Activated CD8-positive, alpha-beta memory T cell treated with anti-CD3 and anti-CD28 coated beads for 1 hour (primary cell): ENCODE data around the gene PLA2G4F.

Experiments
- DNase-seq, 2 donors: peaks; one replicate each; pipeline ENCODE4 v3.0.0-alpha.2; 2020; ENCODE audit warnings: low read depth in 1 of 2; ENCODE audit errors: extremely low read depth in 1 of 2

PLA2G4F gene

DNA sequence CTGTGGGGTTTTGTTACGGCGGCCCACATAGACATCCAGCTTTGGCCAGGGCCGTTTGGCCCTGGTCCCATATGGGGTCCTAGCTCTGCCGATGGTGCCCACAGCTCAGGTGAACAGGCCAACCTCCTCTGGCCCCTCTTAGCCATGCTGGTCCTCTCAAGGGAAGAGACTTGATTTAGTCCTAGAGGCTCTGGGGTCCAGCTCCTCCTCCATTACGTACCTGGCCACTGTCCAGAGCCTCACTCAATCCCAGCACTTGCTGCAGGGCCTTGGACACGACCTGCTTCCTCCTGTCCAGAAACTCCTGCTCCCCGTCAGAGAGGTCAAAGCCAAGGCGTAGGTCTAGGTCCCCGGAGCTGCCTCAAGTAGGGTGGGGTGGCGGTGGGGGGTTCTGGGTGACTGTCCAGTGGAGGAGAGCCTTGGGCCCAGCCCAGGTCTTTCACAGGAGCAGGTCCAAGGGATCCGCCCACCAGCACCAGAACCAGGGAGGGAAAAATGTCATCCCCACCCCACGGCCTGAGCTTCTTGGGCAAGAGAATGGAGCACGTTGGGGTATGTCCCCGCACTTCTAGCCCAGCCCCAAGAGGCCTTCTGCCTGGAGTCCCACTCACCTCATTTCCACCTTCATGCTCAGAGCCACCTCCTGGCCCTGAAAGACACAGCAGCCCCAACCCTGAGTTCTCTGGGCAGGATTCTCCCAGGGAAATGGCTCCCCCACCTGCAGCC is 6.8 kb downstream of the PLA2G4F start:
- DNase-seq = no peak

DNA sequence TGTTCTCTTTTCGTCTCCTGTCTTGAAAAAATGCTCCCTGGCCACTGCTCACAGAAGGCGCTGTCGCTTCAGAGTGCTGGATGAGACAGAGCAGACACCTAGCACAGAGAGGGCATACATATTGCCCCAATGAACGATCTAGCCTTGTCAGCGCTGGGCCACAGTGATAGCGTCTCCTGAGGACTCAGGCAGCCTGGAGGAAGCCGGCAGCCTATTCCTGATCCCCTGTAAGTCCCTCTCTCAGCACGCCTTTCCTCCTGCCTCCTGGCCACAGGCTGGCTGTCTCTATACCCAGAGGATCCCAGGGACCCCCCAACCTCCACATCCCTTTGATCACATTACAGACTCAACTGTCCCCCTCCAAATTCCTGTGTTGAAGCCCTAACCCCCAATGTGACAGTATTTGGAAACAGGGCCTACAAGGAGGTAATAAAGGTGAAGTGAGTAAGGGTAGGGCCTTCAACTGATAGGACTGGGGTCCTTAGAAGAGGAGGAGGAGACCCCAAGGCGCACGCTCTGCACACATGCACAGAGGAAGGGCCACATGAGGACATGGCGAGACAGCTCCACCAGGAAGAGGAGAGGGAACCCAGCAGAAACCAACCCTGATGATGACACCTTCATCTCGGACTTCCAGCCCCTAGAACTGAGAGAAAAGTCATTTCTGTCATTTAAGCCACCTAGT is 7.5 kb downstream of the PLA2G4F start:
- no peak for DNase-seq

DNA sequence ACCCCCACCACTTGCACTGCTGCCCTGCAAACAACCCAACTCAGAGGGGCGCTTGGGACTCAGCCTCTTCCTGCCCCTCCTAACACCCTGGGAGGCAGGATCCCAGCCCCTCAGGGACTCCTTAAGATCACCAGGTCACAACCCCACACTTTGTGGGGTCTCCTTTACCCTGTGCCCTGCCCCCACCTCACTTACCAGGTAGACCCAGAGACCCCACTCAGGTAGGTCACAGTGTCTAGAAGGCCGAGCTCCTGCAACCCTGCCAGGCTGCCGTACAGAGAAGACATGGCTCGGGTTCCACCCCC is 9.1 kb downstream of the PLA2G4F start:
- DNase-seq = no peak

- no peak for DNase-seq
Measured at GRCh38 chr15:42146551-42147430, 9.6 kb downstream of the PLA2G4F start.

GRCh38 chr15:42145546-42146455 is 10.6 kb downstream of the PLA2G4F start:
- DNase-seq = no peak

GRCh38 chr15:42144841-42145375 is 11.5 kb downstream of the PLA2G4F start:
- no peak for DNase-seq

DNA sequence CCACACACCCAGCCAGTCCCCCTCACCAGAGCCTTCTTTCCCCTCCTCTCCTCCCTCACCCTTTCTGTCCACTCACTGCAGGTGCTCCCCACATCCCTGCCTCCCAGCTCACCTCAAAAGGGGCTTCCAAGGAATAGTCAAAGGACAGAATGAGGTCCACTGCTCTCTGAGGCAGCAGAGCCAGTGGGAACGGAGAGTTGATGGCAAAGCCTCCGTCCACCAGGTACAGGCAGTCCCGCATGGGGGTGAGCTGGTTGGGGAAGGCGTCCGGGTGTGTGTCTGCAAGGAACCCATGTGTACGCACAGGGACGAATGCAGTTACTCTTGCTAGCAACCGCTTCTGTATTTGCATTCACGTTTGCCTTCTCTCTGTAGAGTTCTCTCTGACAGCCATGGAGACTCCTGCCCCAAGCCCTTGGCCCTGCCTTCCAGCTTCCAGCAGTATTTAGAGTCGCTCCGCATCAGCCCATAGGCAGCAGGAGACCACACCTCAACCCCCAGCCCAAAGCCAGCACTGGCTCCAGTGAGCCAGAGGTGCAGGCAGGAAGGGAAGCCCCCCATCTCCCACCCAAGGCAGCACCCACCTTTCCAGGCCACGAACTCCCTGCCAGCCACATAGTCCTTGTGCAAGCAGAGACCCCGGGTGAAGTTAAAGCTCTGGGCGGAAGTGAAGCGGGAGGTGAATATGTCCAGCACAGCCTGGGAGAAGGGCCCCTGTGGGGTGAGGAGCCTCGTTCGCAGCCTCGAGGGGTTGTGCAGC is 12.4 kb downstream of the PLA2G4F start:
- DNase-seq = no peak

- no peak for DNase-seq
Measured at GRCh38 chr15:42143356-42143755, 13.1 kb downstream of the PLA2G4F start.

DNA sequence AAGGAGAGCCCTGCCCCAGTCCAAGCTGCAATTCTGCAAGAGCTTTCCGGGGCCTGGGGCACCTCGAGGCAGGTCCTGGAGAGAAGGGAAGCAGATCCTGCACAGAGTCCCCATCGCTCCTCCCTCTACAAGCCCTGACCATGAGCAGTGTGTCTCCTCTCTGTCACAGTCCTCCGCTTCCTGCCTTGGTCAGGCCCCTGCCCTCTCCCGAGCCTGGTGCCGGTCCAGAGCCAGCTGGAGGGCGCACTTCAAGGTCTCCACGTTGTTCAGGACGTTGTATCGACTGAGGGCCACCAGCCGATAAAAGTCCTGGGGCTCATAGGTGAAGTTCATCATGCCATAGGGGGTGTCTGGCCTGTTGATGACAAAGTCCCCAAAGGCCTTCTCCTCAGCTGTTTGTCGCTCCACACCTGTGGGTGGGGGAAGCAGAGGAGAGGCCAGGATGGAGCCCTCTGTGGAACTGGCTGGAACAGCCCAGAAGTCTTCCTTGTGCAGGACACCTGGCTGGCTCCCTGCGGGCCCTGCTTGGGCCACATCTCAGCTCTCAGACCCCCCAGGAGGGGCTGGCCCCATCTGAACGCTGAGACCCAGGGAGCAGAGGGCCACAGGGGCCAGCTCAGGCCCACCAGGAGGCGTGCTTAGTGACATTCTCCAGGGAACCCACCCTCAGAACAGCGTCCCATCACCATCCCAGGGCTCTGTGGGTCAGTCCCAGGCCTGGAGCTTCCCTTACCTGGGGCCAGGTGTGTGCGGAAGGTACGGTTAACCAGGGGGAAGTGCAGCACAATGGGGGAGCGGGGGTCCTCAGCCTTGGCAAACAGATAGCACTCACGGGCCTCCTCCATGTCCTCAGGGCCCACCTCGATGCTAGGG is 14.4 kb downstream of the PLA2G4F start:
- DNase-seq = no peak

DNA sequence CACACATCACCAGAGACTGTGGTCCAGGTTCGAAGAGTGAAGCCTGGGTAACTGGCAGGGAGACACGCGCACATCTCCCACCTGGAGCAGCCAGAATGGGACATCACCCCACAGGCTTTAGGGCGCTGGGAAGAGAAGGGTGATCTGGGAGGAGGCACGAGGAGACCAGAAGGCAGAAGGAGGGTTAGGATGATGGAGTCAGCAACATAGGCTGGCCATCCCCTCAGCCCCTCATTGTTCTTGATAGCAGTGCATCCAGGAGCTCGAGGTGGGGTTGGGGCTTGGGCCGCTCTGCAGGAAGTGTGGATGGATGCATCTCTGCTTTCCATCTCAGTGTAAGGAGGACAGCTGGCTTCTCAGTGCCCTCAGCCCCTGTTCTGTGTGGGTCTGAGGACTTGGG is 15.2 kb downstream of the PLA2G4F start:
- no peak for DNase-seq

DNA sequence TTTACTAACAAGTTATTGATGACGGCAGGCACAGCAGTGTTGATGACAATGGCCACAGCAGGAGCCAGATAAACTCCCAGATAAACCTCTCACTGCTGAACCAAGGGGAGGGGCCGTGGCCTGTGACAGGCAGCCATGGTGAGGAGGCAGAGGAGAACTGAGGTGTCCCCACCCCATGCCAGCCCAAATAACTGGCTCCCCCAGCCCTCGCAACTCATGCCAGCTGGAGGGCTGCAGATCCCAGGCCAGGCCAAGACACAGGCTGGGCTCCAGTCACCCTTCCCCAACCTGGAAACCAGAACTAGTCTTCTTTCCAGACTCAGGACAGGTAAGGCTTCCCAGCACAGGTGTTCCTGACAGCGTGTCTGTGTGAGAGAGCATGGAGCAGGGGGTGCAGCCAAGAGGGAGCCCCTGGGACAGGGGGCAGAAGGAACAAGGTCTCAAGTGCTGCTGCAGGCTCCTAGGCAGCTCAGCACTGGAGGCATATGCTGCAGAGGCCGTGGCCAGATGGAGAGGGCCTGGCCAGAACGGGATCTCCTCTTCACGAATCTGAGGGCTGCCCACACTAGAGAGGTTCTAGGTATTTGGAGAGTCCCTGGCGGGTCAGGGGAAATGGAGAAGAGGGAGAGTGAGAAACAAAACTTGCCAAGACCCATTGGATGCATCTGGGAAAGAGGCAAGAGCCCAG is 15.9 kb downstream of the PLA2G4F start:
- no peak for DNase-seq

DNA sequence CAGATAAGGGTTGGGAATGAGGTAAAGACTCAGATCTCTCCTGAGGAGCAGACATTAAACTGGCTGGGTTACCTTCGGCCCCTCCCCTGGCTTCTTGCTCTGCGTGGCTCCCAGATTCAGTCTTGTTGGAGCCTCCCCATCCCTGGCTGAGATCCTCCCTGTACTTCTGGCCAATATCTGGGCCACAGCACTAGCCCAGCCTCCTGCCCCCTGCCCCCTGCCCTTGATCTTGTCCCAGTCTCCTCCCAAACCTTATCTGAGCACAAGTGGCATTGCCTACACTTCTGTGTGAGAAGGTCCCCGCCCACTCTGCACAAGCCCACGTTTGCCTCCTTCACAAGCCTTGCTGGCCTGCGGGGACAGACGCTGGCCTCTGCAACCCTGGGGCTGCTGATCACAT is 16.8 kb downstream of the PLA2G4F start:
- no peak for DNase-seq

DNA sequence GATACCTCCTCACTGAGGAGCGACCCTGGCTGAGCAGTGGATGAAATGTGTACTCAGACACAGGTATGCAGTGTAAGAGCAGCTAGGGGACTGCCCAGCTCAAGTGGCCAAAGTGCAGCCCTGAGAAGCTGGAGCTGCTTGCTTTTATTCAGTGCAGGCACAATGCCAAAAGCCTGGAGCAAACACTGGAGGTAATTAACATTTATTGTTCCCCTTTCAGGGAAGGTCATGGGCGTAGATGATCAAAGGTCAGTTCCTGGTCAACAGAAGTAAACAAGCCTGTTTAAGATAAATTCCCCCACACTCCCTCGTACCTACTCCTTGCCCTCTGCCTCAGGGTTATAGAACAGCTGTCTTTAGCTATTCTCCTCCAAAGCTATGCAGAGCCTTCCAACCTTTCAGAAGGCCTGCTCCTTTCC is 17.5 kb downstream of the PLA2G4F start:
- no peak for DNase-seq

DNA sequence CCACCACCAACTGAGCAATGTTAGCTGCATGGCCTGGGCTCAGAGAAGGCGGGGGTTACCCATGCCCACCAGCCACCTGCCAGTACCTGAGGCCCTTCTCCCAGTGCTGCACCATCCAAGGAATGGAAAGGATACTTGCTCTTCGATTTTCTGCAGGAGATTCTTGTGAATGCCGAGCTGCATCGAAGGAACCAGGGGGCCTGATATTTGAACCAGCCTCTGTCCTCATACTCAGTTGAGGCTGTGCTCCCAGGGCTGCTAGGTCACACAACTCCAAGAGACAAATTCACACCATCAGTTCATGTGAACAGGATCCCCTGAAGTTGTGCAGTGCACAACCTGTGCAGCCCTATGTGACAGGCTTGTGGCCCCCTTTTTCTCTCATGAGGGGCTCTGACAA is 18.0 kb downstream of the PLA2G4F start:
- DNase-seq = no peak

GRCh38 chr15:42137461-42138261 is 18.8 kb downstream of the PLA2G4F start:
- no peak for DNase-seq

DNA sequence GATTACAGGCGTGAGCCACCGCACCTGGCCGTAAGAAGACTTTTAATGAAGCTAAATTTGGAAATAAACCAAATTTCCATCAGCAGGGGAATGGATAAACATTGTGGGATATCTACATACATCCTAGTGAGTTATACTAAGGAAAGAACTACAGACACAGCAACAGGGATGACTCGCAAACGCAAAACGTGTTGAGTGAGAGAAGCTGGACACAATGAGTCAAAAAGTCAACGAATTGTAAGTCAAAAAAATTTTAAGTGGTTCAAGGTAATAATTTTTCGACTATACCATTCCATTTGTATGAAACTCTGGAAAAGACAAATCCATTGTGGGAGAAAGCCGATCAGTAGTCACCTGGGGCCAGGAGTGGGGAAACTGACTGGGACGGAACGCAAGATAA is 19.9 kb downstream of the PLA2G4F start:
- DNase-seq = no peak

DNA sequence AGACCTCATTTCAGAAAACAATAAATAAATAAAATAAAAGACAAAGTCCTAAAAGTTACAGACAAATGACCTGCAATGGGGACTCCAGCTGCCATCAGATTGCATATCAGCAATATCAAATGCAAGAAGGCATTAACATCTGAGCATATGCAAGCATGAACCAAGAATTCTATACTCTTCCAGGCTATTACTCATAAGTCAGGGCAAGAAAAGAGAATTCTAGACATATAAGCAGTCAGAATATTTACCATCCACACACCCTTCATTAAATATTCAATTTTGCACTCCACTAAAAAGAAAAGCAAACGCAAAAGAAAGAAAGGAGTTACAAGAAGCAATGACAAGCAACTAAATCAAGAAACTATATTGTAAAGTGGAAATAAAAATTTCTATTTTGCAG is 21.1 kb downstream of the PLA2G4F start:
- DNase-seq = no peak
